ENCODE results near the gene SLC25A12. TPM values are rescaled to one million over a fixed set of nuclear protein-coding genes. Genes with fewer than 3 reads are reported as not detected.

The SLC25A12 gene
- total and polyA plus RNA-seq, 7 donors, result 12.0 to 77.8 (median 53.5) TPM

DNA sequence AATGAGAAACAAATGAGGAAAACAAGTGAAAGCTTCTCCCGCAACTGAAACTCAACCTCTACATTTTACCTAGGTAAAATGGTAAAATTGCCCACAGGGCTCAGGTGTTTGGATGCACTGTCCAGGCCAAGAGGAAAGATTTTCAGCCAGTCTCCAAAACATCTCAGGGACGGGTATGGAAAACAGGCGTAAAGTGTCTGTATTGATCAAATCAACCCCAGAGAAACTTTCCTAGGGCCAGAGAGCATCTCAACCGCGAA lies 27.9 kb upstream of the SLC25A12 start:
- H3K4me3 ChIP-seq, result peak overlapping the region; percentile 80 to 93 (median 86)
- DNase-seq, result no peak
- intact Hi-C loops (cut with DNase I), result loop anchor here (2.0 to 5.0 kb wide), 3 partner anchors 27 to 175 kb away; partner anchors contain the start of genes METAP1D and SLC25A12
- peak overlapping the region; percentile 95 to 98 (median 98) for H3K27ac ChIP-seq
- peaks cover 0 to 28% (median 22%) of the 10 kb centered on the region in 4 donors for H3K4me1 ChIP-seq
- no peak for TF ChIP-seq EP300 (IDR thresholded peaks at IDR 0.05)
- TF ChIP-seq POLR2AphosphoS5 (IDR thresholded peaks at IDR 0.05), result no peak
- TF ChIP-seq, protein P1, sequence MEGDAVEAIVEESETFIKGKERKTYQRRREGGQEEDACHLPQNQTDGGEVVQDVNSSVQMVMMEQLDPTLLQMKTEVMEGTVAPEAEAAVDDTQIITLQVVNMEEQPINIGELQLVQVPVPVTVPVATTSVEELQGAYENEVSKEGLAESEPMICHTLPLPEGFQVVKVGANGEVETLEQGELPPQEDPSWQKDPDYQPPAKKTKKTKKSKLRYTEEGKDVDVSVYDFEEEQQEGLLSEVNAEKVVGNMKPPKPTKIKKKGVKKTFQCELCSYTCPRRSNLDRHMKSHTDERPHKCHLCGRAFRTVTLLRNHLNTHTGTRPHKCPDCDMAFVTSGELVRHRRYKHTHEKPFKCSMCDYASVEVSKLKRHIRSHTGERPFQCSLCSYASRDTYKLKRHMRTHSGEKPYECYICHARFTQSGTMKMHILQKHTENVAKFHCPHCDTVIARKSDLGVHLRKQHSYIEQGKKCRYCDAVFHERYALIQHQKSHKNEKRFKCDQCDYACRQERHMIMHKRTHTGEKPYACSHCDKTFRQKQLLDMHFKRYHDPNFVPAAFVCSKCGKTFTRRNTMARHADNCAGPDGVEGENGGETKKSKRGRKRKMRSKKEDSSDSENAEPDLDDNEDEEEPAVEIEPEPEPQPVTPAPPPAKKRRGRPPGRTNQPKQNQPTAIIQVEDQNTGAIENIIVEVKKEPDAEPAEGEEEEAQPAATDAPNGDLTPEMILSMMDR (IDR thresholded peaks at IDR 0.05), result no peak
- WGBS, 2 donors, result 10 to 16% methylated on average over 5 of the region's 5 CpGs
- no peaks in the 10 kb centered on the region for H3K27me3 ChIP-seq
- no peaks in the 10 kb centered on the region for H3K9me3 ChIP-seq
- H3K36me3 ChIP-seq, result peaks cover 0 to 13% (median 2%) of the 10 kb centered on the region in 4 donors

DNA sequence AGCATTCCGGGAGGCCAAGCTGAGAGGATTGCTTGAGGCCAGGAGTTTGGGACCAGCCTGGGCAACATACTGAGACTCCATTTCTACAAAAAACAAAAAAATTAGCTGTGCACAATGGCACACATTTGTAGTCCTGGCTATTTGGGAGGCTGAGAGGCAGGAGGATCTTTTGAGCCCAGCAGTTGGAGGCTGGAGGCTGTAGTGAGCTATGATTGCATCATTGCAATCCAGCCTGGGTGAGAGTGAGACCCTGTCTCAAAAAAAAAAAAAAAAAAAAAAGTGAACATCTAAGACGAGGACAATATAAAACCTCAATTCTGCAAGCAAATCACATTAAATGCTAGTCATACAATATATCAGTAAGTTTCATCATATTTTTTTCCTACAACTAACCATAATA lies 25.4 kb upstream of the SLC25A12 start:
- TF ChIP-seq, protein P1 (IDR thresholded peaks at IDR 0.05), result no peak
- TF ChIP-seq POLR2AphosphoS5 (IDR thresholded peaks at IDR 0.05), result no peak
- TF ChIP-seq POLR2A (IDR thresholded peaks at IDR 0.05), result no peak
- no peak for TF ChIP-seq EP300 (IDR thresholded peaks at IDR 0.05)
- Histone ChIP-seq H3K27ac (no peak overlapping the region), H3K4me3 (no peak overlapping the region), H3K9me3 (no peaks in the 10 kb centered on the region), H3K4me1 (peaks cover 0 to 21% (median 20%) of the 10 kb centered on the region in 4 donors), H3K27me3 (no peaks in the 10 kb centered on the region), H3K36me3 (no peaks in the 10 kb centered on the region)
- 88 to 94% methylated on average over 2 of the region's 2 CpGs for WGBS, 2 donors
- DNase-seq, result no peak
- intact Hi-C loops (cut with DNase I), result no loop called here

- DNase-seq, result no peak
- no peak overlapping the region for H3K4me3 ChIP-seq
- WGBS, 2 donors, result 85 to 87% methylated on average over 3 of the region's 3 CpGs
- no peaks in the 10 kb centered on the region for H3K9me3 ChIP-seq
- no peaks in the 10 kb centered on the region for H3K27me3 ChIP-seq
- no peak for TF ChIP-seq POLR2AphosphoS5 (IDR thresholded peaks at IDR 0.05)
- TF ChIP-seq EP300 (IDR thresholded peaks at IDR 0.05), result no peak
- TF ChIP-seq POLR2A (IDR thresholded peaks at IDR 0.05), result no peak
- TF ChIP-seq, protein P1 (IDR thresholded peaks at IDR 0.05), result no peak
- no peak overlapping the region for H3K27ac ChIP-seq
- intact Hi-C loops (cut with DNase I), result no loop called here
- H3K4me1 ChIP-seq, result no peaks in the 10 kb centered on the region
- no peaks in the 10 kb centered on the region for H3K36me3 ChIP-seq
Measured at GRCh38 chr2:171913517-171913916, 19.5 kb upstream of the SLC25A12 start.

- H3K9me3 ChIP-seq, result no peaks in the 10 kb centered on the region
- WGBS, 2 donors, result 29 to 48% methylated on average over 1 of the region's 1 CpG
- no peaks in the 10 kb centered on the region for H3K36me3 ChIP-seq
- no peak for DNase-seq
- no peaks in the 10 kb centered on the region for H3K27me3 ChIP-seq
- no peak overlapping the region for H3K27ac ChIP-seq
- no peaks in the 10 kb centered on the region for H3K4me1 ChIP-seq
- H3K4me3 ChIP-seq, result no peak overlapping the region
- intact Hi-C loops (cut with DNase I), result no loop called here
- TF ChIP-seq POLR2AphosphoS5 (IDR thresholded peaks at IDR 0.05) (no peak), POLR2A (IDR thresholded peaks at IDR 0.05) (no peak), EP300 (IDR thresholded peaks at IDR 0.05) (no peak)
- TF ChIP-seq, protein P1 (IDR thresholded peaks at IDR 0.05), result no peak
Measured at GRCh38 chr2:171910494-171910893, 16.4 kb upstream of the SLC25A12 start.

- WGBS, 2 donors, result 92 to 93% methylated on average over 3 of the region's 3 CpGs
Measured at GRCh38 chr2:171909266-171909665, 15.2 kb upstream of the SLC25A12 start.

More at GRCh38 chr2:171909266-171909665, 15.2 kb upstream of the SLC25A12 start:
- no peak overlapping the region for H3K27ac ChIP-seq
- H3K27me3 ChIP-seq, result no peaks in the 10 kb centered on the region
- no peak for DNase-seq
- intact Hi-C loops (cut with DNase I), result no loop called here
- H3K9me3 ChIP-seq, result no peaks in the 10 kb centered on the region
- TF ChIP-seq POLR2A (IDR thresholded peaks at IDR 0.05), result no peak
- TF ChIP-seq, protein P1 (IDR thresholded peaks at IDR 0.05), result no peak
- no peak for TF ChIP-seq EP300 (IDR thresholded peaks at IDR 0.05)
- no peak for TF ChIP-seq POLR2AphosphoS5 (IDR thresholded peaks at IDR 0.05)
- no peaks in the 10 kb centered on the region for H3K36me3 ChIP-seq
- H3K4me3 ChIP-seq, result no peak overlapping the region
- H3K4me1 ChIP-seq, result no peaks in the 10 kb centered on the region

Measured in sigmoid colon (tissue), 7 donors.